Hypothalamus (tissue), 51 donors: Measurements from ENCODE around the gene DLGAP3.
A peak's percentile ranks its signal among the peaks of the same experiment; 100 is the strongest.

ENCODE experiments used
- DNase-seq, 51 donors: peaks; one replicate each; lab custom pipeline; 2025; lab: John Stamatoyannopoulos, UW

The DLGAP3 gene

GRCh38 chr1:34929853-34930701, 627 bp upstream of the DLGAP3 start:
- peak in 1 of 51 donors; percentile 21 for DNase-seq

DNA sequence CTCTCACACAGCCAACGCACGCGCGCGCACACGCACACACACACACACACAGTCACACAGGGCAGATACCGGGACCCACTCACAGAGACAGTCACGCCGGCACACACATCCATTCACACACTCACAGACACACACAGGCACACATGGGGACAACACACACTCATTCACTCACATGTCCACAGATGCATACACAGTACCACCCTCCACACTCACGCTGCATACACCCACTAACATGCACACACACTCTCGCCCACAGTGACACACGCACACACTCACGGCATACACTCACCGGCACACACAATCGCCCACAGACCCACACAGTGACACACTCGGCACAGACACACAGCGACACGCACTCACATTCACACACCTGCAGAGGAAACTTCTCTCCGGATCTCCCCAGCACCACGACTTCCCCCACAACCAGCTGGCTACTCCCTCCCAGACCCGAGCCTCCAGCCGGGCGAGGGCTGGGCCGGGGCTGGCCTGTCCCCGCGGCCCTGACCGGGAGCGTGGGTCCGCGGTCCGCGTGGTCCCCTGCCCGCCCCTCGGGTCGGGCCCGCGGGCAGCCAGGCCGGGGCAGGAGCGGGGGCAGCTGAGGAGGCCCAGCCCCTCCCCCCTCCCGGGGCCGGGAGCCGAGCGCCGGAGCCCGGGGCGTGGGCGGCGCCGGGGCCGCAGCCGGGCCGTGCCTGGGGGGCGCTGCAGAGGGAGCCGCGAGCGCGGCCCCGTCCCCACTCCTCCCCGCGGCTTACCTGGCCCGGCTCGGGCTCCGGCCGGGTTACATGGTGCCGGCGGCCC, 552 bp downstream of the DLGAP3 start:
- peak in 2 of 51 donors; percentile 52 to 68 for DNase-seq

GRCh38 chr1:34928066-34928696, 1.3 kb downstream of the DLGAP3 start:
- peak in 2 of 51 donors; percentile 49 to 52 for DNase-seq

DNA sequence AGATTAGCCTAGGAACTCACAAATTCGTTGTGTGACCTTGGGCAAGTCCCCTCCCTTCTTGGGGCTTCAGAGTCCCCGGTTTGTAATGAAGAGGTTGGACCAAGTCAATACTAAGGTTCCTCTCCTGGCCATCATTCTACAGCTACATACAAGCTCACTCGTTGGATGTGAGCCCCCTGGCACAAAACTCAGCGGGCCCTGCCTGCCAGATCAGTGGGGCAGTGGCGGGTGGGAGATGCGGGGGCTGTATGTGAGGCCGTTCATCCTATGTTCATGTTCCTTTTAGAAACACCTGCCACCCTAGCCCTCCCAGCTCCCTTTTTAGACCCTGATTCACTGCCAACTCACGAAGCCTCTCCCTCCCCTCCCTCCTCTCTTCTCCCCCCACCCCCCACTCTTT, 2.1 kb downstream of the DLGAP3 start:
- peak in 1 of 51 donors; percentile 31 for DNase-seq

- no peak for DNase-seq
These were observed 2.6 kb downstream of the DLGAP3 start for GRCh38 chr1:34926894-34927293.

GRCh38 chr1:34926156-34926555, 3.3 kb downstream of the DLGAP3 start:
- peak in 1 of 51 donors; percentile 60 for DNase-seq

- DNase-seq, result no peak
These were observed 3.7 kb downstream of the DLGAP3 start for GRCh38 chr1:34925730-34926129.

DNA sequence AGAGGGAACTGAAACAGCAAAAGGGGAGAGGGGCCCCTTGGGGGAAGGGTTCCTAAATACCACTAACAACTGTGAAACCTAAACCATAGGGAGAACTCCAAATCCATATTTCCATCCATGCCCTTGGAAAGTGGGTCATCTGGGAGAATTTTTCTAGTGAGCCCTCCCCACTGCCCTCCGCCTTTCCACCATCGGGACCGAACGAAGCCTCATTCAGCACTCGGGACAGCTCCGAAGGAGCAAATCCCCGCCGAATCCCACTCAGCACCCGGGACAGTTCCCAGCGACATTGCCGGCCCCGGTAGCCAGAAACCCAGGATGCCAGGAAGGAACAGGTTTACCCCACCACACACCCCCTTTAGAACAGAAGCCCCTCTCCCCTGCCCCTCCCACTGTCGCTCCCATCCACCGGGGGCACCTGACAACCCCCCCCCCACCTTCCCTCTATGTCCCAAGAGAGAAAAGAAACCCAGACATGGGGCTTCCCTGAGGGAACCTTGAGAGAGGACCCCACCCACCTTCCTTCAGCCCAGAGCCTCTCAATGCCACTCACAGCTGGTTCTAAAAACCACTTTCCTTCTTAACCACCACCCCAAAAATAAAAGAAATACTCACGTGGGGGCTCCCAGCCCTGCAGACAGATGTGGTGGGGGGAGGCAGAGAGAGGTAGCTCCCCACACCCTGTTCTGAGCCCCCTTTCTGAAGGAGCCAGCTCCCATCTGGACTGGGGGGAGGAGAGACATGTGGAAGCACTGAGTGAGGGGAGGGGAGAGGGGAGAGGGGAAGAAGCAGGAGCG, 4.5 kb downstream of the DLGAP3 start:
- DNase-seq, result peak in 18 of 51 donors; percentile 6 to 42 (median 24)

- DNase-seq, result no peak
These were observed 6.0 kb downstream of the DLGAP3 start for GRCh38 chr1:34923490-34923889.

- DNase-seq, result peak in 16 of 51 donors; percentile 15 to 61 (median 32)
These were observed 10.4 kb downstream of the DLGAP3 start for GRCh38 chr1:34918977-34919561.

GRCh38 chr1:34918386-34918976, 11.0 kb downstream of the DLGAP3 start:
- DNase-seq, result no peak

DNA sequence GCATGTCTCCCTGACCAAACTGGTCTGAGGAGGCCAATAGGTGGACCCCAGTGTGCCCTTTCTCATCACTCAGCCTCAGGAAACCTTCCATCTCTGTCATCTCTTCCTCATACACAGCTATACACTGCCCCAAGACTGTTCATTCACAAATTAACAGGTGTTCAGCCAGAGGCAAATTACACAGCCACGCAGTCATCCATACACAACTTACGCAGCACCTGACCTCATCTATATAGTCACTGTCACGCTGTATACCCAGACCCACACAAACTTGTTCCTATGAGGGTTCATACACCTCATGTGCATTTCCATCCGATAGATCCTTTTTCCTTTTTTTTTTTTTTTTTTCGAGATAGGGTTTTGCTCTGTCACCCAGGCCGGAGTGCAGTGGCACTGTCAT, 12.4 kb downstream of the DLGAP3 start:
- DNase-seq, result no peak

DNA sequence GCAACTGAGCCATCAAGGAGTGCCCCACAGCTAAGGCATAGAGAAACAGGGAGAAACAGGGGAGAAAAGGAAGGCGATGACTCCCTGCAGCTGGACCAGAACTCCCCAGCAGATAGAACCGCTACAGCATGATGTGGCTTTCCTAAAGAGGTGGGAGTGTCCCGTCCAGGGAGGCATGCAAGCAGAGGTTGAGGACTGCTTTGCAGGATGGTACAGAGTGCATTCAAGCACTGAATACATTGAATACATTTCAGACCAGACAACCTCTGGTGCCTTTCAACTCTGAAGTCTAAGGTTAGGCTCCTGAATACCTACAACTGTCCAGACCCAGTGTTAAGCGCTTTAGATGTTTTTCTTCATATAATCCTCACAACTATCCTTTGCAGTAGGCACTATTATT, 13.3 kb downstream of the DLGAP3 start:
- no peak for DNase-seq

DNA sequence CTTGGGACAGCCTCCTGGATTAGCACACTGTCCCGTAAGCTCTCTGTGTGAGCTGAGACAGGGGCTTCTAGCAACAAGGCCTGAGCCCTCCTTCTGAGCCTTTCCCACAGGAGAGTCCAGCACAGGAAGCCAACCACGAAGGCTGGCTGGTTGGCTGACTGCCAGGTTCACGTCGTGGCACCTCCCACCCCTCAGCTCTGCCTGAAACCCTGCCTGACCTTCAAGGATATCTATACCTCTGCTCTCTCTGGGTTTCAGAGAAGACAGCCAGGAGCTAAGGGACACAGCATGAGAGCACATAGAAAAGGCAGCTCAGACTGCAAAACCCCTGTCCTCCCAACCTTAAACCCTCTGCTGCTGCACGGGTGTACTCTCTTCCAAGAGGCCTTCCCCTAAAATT, 13.9 kb downstream of the DLGAP3 start:
- no peak for DNase-seq

DNA sequence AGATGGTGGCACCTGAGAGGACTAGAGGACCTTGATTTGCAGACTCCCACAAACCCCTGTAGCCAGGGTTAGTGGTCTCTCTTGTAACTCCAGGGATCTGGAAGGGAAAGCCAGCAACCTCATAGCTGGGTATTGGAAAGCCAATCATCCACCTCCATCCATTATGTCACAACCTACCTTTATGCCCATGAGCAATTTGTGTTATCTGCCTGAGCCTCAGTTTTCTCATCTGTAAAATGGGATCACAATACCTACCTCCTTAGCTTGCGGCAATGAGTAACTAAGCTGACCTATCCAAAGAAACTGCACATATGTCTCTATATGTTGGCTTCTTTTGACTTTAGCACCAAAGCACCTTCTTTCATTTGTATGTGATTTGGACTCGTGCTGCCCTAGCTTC, 14.5 kb downstream of the DLGAP3 start:
- DNase-seq, result no peak

DNA sequence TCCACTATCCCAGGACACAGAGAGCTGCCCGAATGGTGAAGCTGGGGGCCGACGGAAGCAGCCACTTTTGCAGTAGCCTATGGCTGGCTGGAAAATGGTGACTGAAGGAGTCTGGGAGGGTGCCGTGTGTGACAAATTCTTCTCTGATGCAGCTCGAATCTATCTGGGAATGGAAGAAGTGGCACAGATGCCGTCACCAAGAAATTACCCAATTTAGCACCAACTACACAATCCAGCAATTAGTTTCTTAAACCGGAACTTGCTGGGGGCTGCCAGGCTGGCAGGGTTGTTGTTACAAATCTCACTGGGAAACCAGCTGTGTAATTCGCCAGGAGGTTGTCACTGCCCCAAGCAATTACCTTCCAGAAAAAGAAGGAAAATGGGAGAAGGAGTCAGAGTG, 18.0 kb downstream of the DLGAP3 start:
- peak in 1 of 51 donors; percentile 44 for DNase-seq

DNA sequence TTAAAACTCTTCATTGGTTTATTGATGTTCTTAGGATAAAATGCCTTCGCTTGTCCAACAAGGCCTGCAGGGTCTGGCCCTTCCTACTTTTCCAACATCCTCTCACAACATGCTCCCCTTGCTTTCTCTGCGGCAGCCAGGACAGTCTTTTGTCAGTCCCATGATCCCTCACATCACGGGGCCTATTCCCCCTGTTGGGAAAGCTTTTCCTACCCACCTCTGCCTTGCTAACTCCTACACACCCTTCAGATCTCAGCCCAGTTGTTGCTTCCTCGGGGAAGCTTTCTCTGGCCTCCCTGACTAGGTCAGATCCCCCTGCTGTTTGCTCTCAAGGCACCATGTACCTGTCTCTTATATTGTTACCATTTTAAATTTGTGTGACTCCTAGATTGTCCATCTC, 19.0 kb downstream of the DLGAP3 start:
- DNase-seq, result no peak

GRCh38 chr1:34908369-34908768, 21.1 kb downstream of the DLGAP3 start:
- no peak for DNase-seq

GRCh38 chr1:34907487-34908090, 21.9 kb downstream of the DLGAP3 start:
- no peak for DNase-seq
